ENCODE results near the gene PLGLB1.
"Not testable (repeated sequence)": the region's sequence is repeated elsewhere in the genome, so short reads cannot be mapped to it uniquely, and the experiment has no call there.

DNA sequence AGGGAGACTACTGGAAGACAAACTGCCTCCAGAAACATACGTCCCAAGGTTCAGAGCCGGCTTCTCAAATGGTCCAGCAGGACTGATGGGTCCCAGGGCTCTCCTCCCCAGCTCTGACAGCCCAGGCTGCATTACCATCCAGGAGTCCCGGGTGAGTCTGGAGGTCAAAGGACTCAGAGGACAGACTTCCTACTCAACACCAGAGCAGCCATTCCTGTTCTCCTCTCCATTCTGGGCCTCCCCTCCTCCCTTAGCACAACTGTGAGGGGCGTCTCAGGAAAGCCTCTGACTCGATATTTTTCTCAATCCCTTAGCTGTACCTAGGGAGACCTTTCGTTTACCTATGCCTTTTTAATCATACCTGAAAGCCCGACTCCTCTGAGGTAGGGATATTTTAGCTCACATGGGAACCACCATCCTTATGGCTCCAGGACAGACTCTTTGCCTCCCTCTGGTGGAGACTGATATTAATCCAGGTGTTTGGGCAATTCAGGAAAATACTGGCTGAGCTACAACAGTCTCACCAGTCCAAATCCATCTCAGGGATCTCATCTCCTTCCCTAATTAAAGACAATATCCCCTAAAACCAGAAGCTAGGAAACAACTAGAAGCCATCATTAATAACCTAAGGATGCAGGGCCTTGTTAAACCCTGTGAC lies 19.8 kb upstream of the PLGLB1 start:
- TF ChIP-seq MNT (IDR thresholded peaks at IDR 0.05); MTA3 (CRISPR knock-in tag; IDR thresholded peaks at IDR 0.05): not testable (repeated sequence)

Measured in HepG2 (cell line).